Measurements from ENCODE around the gene RNF135.

DNA sequence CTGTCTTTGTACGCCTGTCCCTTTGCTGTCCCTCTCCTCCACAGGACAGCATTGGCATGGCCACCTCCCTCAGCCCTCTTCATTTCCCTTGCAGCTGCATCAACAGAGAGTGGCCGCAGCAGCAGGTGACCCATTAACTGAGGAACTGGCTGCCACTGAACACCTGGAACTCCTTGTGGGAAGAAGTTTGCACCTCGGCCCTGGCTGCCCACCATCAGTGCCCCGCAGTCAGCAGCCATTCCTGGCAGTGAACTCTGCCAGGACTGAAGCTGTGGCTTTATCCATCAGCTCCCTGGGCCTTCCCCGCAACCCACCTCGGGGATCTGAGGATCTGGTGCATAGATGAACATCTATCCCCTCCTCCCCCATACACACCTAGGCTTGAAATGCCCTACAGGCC is 13.1 kb upstream of the RNF135 start:
- TF ChIP-seq, protein P1, sequence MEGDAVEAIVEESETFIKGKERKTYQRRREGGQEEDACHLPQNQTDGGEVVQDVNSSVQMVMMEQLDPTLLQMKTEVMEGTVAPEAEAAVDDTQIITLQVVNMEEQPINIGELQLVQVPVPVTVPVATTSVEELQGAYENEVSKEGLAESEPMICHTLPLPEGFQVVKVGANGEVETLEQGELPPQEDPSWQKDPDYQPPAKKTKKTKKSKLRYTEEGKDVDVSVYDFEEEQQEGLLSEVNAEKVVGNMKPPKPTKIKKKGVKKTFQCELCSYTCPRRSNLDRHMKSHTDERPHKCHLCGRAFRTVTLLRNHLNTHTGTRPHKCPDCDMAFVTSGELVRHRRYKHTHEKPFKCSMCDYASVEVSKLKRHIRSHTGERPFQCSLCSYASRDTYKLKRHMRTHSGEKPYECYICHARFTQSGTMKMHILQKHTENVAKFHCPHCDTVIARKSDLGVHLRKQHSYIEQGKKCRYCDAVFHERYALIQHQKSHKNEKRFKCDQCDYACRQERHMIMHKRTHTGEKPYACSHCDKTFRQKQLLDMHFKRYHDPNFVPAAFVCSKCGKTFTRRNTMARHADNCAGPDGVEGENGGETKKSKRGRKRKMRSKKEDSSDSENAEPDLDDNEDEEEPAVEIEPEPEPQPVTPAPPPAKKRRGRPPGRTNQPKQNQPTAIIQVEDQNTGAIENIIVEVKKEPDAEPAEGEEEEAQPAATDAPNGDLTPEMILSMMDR (IDR thresholded peaks at IDR 0.05): no peak
- no peak for TF ChIP-seq POLR2A (IDR thresholded peaks at IDR 0.05)
